ENCODE results near the gene KIF16B.

The KIF16B gene

DNA sequence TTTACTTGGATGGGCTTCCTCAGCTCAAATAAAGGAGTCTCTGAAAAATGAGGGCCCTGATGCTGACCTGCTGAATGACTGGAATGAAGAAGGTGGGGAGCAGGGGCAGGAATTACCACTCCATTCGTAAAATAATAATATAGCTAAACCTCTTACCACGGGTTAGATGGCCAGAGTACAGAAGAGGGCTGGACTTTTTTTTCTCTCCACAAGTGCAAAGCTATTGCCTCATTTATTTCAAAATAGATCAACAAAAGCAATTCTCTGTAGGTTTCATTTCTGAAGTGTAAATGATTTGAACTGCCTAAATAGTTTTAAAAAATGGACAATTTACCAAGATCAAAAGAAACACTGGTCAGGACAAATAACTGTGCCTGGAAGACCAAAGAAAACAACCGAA, 256.7 kb downstream of the KIF16B start:
- in situ Hi-C loops (cut with HindIII; ENCODE audit: low pct_ligation_motif_present, low sequenced_read_pairs), result no loop called here
- H3K27me3 ChIP-seq (replicated peaks), result no peaks in the 10 kb centered on the region
- no peaks in the 10 kb centered on the region for H3K36me3 ChIP-seq (replicated peaks)
- no peak overlapping the region for H3K4me3 ChIP-seq (ENCODE audit: low read depth, low read length)
- TF ChIP-seq, protein P1, sequence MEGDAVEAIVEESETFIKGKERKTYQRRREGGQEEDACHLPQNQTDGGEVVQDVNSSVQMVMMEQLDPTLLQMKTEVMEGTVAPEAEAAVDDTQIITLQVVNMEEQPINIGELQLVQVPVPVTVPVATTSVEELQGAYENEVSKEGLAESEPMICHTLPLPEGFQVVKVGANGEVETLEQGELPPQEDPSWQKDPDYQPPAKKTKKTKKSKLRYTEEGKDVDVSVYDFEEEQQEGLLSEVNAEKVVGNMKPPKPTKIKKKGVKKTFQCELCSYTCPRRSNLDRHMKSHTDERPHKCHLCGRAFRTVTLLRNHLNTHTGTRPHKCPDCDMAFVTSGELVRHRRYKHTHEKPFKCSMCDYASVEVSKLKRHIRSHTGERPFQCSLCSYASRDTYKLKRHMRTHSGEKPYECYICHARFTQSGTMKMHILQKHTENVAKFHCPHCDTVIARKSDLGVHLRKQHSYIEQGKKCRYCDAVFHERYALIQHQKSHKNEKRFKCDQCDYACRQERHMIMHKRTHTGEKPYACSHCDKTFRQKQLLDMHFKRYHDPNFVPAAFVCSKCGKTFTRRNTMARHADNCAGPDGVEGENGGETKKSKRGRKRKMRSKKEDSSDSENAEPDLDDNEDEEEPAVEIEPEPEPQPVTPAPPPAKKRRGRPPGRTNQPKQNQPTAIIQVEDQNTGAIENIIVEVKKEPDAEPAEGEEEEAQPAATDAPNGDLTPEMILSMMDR (IDR thresholded peaks at IDR 0.05; ENCODE audit: low read depth, low read length, missing control alignments), result no peak
- no peak overlapping the region for H3K27ac ChIP-seq
- DNase-seq, result no peak

DNA sequence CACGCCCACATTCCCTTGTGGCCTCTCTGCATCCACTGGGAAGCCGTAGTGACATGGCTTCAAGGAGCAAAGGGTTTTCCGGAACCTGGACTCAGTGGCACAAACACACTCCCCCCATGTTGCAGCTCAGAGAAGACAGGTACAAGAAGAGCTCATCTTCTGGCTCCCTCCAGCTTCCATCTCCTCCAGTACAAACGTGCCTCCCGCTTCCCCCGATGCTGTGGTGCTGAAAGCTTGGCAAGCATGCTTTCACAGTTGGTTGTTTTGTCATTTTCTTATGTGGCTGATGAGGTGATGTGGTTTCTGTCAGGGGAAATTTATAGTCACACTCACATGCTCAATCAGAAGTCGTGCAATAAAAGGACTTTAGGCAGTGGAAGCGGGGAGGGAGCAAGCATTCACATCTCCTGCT, 258.5 kb downstream of the KIF16B start:
- TF ChIP-seq, protein P1 (IDR thresholded peaks at IDR 0.05; ENCODE audit: low read depth, low read length, missing control alignments), result no peak
- Histone ChIP-seq H3K27me3 (replicated peaks) (no peaks in the 10 kb centered on the region), H3K27ac (no peak overlapping the region), H3K4me3 (ENCODE audit: low read depth, low read length) (no peak overlapping the region), H3K36me3 (replicated peaks) (no peaks in the 10 kb centered on the region)
- no peak for DNase-seq
- in situ Hi-C loops (cut with HindIII; ENCODE audit: low pct_ligation_motif_present, low sequenced_read_pairs), result no loop called here

DNA sequence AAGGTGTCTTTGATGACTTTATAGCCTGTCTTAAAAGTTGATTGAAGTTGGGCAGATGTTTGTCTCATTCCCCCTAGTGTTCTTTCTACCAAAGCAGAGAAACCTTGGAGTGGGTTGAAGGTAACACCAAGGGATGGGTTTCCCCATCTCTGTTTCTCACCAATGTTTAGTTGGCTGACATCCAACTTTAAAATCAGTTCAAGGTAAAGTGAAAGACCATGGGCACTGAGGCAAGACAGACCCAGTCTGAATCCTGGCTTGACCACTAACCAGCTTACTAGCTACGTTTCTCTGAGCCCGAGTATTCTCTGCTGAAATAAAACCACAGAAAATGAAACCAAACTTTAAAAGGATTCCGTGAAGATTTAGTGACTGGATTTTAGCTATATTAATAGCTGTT, 258.9 kb downstream of the KIF16B start:
- TF ChIP-seq, protein P1 (IDR thresholded peaks at IDR 0.05; ENCODE audit: low read depth, low read length, missing control alignments), result no peak
- in situ Hi-C loops (cut with HindIII; ENCODE audit: low pct_ligation_motif_present, low sequenced_read_pairs), result no loop called here
- no peaks in the 10 kb centered on the region for H3K27me3 ChIP-seq (replicated peaks)
- no peaks in the 10 kb centered on the region for H3K36me3 ChIP-seq (replicated peaks)
- no peak overlapping the region for H3K4me3 ChIP-seq (ENCODE audit: low read depth, low read length)
- H3K27ac ChIP-seq, result no peak overlapping the region
- DNase-seq, result no peak

DNA sequence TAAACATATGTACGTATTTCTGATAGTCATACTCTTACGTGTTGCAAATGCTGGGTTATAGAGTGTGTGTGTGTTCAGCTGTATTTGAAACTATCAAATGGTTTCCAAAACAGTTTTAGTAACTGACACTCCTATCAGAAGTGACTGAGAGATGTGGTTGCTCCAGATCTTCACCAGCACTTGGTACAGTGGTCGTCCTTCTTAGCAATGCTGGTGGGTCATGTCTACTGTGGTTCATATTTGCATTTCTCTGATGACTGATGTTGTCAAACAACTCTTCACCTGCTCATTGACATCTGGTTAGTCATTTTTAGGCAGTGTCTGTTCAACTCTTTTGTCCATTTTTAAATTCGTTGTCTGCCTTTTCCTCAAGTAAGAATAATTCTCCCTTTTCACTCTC, 259.3 kb downstream of the KIF16B start:
- Histone ChIP-seq H3K27me3 (replicated peaks) (no peaks in the 10 kb centered on the region), H3K4me3 (ENCODE audit: low read depth, low read length) (no peak overlapping the region), H3K36me3 (replicated peaks) (no peaks in the 10 kb centered on the region), H3K27ac (no peak overlapping the region)
- DNase-seq, result no peak
- TF ChIP-seq, protein P1 (IDR thresholded peaks at IDR 0.05; ENCODE audit: low read depth, low read length, missing control alignments), result no peak
- in situ Hi-C loops (cut with HindIII; ENCODE audit: low pct_ligation_motif_present, low sequenced_read_pairs), result no loop called here

DNA sequence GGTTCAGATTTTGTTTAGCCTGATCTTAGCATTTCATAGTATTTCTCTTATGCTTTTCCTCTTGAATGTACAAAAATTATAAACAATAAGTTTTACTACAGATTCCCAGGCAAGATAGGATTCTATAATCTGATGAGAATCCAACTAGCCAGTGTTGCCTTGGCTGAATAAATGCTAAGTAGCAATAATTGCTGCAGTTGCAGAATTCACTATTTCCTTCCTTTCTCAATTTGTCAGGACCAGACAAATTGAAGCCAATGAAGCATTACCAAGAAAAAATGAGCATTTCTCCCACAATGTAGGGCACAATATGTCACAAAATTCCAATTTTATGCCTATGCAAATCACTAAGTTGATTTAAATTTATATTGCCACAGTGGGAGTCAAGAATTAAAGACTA, 260.2 kb downstream of the KIF16B start:
- Histone ChIP-seq H3K27me3 (replicated peaks) (no peaks in the 10 kb centered on the region), H3K4me3 (ENCODE audit: low read depth, low read length) (no peak overlapping the region), H3K27ac (no peak overlapping the region), H3K36me3 (replicated peaks) (no peaks in the 10 kb centered on the region)
- TF ChIP-seq, protein P1 (IDR thresholded peaks at IDR 0.05; ENCODE audit: low read depth, low read length, missing control alignments), result no peak
- in situ Hi-C loops (cut with HindIII; ENCODE audit: low pct_ligation_motif_present, low sequenced_read_pairs), result no loop called here
- DNase-seq, result no peak

DNA sequence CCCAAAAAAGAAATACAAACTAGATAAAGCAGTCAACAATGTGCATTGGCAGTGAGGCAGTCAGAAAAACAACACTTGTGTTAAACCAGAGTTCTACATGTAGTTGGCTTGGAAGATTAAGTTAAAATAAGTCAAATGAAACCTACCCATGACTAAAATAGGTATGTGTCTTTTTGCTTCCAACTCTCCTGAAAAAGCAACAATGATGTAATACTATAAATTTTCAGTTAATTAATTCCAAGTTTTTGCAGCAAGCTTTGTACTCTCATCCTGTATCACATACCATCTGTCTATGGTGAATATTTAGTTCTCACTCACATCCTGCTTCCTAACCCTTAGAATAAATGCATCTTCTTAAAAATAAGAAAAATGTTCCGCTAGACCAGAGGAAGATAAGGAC, 261.5 kb downstream of the KIF16B start:
- TF ChIP-seq, protein P1 (IDR thresholded peaks at IDR 0.05; ENCODE audit: low read depth, low read length, missing control alignments), result no peak
- H3K36me3 ChIP-seq (replicated peaks), result no peaks in the 10 kb centered on the region
- no peak overlapping the region for H3K4me3 ChIP-seq (ENCODE audit: low read depth, low read length)
- in situ Hi-C loops (cut with HindIII; ENCODE audit: low pct_ligation_motif_present, low sequenced_read_pairs), result no loop called here
- no peak overlapping the region for H3K27ac ChIP-seq
- no peak for DNase-seq
- H3K27me3 ChIP-seq (replicated peaks), result no peaks in the 10 kb centered on the region
